Pancreas (tissue), 10 donors: ENCODE results near the gene ECHDC3. TPM values are rescaled to one million over a fixed set of nuclear protein-coding genes. Genes with fewer than 3 reads are reported as not detected.
"Not testable (repeated sequence)": the region's sequence is repeated elsewhere in the genome, so short reads cannot be mapped to it uniquely, and the experiment has no call there.

Experiments used
- ATAC-seq, 4 donors: fragments of 200-7000 bp; cut with Tn5 transposase; one replicate each; pipeline versions ENCODE4 v1.8.0 to v1.9.1; 2020; ENCODE audit warnings: mild to moderate bottlenecking in 4 of 4, moderate library complexity in 4 of 4
- DNase-seq, 6 donors: peaks; one replicate each; pipeline ENCODE4 v3.0.0-alpha.2; 2020
- FAIRE-seq: peaks from 2 replicates; lab custom pipeline; 2012; peaks lifted over from hg19 to GRCh38; lab: Jason Lieb, UNC
- H3K27ac ChIP-seq, 4 donors: fragments of 200-600 bp; sonication (generic); 1 replicate in 3 of 4; 2 replicates in 1 of 4; pipeline versions ENCODE4 v1.5.0 to v1.8.0; 2020
- H3K27me3 ChIP-seq, 4 donors: fragments of 200-600 bp; one replicate each; pipeline ENCODE4 v1.8.0; 2021
- H3K36me3 ChIP-seq, 3 donors: fragments of 200-600 bp; sonication (generic) in 1 of 3; one replicate each; pipeline versions ENCODE4 v1.5.0 to v1.8.0; 2020 to 2021
- H3K4me1 ChIP-seq, 3 donors: fragments of 200-600 bp; one replicate each; pipeline ENCODE4 v1.8.0; 2021
- H3K4me3 ChIP-seq, 4 donors: fragments of 200-600 bp; sonication (generic) in 2 of 4; one replicate each; pipeline versions ENCODE4 v1.5.0 to v1.8.0; 2020 to 2021
- H3K9me3 ChIP-seq, 4 donors: fragments of 200-600 bp; one replicate each; pipeline ENCODE4 v1.8.0; 2021
- CTCF ChIP-seq, 4 donors: fragments of 200-600 bp; sonication (generic) in 3 of 4; IDR thresholded peaks; one replicate each; pipeline versions ENCODE4 v1.5.0 to v1.8.0; 2021; ENCODE audit warnings: antibody characterized with exemption in 4 of 4
- WGBS, 2 donors: extraction: QIAGEN DNeasy Blood & Tissue Kit; methylation state at CpG; one replicate each; pipeline ENCODE4 v1.1.7; 2013; 5-methylcytosine and 5-hydroxymethylcytosine counted together
- intact Hi-C, 3 donors: fragments of 100-400 bp; cut with DNase I; formaldehyde crosslinking; loops; one replicate each; pipeline versions ENCODE4 v1.11.1 to v1.14.2; 2022
- polyA plus RNA-seq, 2 donors: library from polyadenylated mRNA; stranded (reverse); fragments of 200-250 nt; gene quantifications; one replicate each; pipeline ENCODE4 v1.2.3, GENCODE V29; 2013
- total RNA-seq, 6 donors: library from RNA; stranded (reverse); fragmentation: NEBNext Ultra II Directional in 4 of 6; extraction: Animal tissue kit (Norgen Biotek cat#: 25700) in 4 of 6; gene quantifications; one replicate each; pipeline versions ENCODE4 v1.2.1 to v1.2.4, GENCODE V29; 2021 to 2023
- donor health status: healthy with polysubstance abuse.
- donor health status: DM: no; HTN: no; CAD: no; lungs with moderate emphysema.
- donor health status: DM: no; HTN: no; CAD: no.
- donor health status: control.
- donor health status: control.
- donor health status: Bipolar disorder and iron deficiency.
- donor health status: DM: yes; HTN: yes; CAD: no.
- donor health status: DM: no; HTN: no; CAD: no.
- donor health status: DM: no; HTN: no; CAD: no.
- donor health status: DM: yes; HTN: yes; CAD: no.

ECHDC3 gene
- total and polyA plus RNA-seq, 8 donors, result 9.7 to 19.6 (median 16.6) TPM

GRCh38 chr10:11707624-11708350, 34.4 kb upstream of the ECHDC3 start:
- no peak for DNase-seq
- no peaks in the 10 kb centered on the region for H3K36me3 ChIP-seq
- 57 to 62% methylated on average over 16 of the region's 16 CpGs for WGBS, 2 donors
- intact Hi-C loops, result no loop called here
- no peaks in the 10 kb centered on the region for H3K27me3 ChIP-seq
- H3K4me3 ChIP-seq, result no peak overlapping the region
- TF ChIP-seq CTCF (IDR thresholded peaks at IDR 0.05), result no peak
- FAIRE-seq, result no peak
- H3K9me3 ChIP-seq, result no peaks in the 10 kb centered on the region
- no peak overlapping the region for H3K27ac ChIP-seq
- no peaks in the 10 kb centered on the region for H3K4me1 ChIP-seq
- ATAC-seq, result no peak

GRCh38 chr10:11708801-11709200, 33.4 kb upstream of the ECHDC3 start:
- ATAC-seq, intact Hi-C loops, H3K4me3 ChIP-seq, H3K36me3 ChIP-seq, DNase-seq, FAIRE-seq, H3K9me3 ChIP-seq, H3K27me3 ChIP-seq, H3K4me1 ChIP-seq, H3K27ac ChIP-seq: not testable (repeated sequence)
- 91% methylated on average over 6 of the region's 6 CpGs for WGBS, 2 donors

GRCh38 chr10:11712744-11713143, 29.4 kb upstream of the ECHDC3 start:
- FAIRE-seq (no peak), DNase-seq (no peak), ATAC-seq (no peak)
- no peaks in the 10 kb centered on the region for H3K9me3 ChIP-seq
- 71 to 79% methylated on average over 7 of the region's 7 CpGs for WGBS, 2 donors
- H3K36me3 ChIP-seq, result no peaks in the 10 kb centered on the region
- H3K4me3 ChIP-seq, result no peak overlapping the region
- intact Hi-C loops, result no loop called here
- H3K27me3 ChIP-seq, result no peaks in the 10 kb centered on the region
- TF ChIP-seq CTCF (IDR thresholded peaks at IDR 0.05), result no peak
- H3K27ac ChIP-seq, result peak overlapping the region in 1 of 4 donors; percentile 4
- H3K4me1 ChIP-seq, result peaks cover 0 to 9% (median 7%) of the 10 kb centered on the region in 3 donors

GRCh38 chr10:11713186-11713743, 28.9 kb upstream of the ECHDC3 start:
- Histone ChIP-seq H3K27ac (peak overlapping the region in 2 of 4 donors; percentile 4 to 22), H3K36me3 (no peaks in the 10 kb centered on the region), H3K9me3 (no peaks in the 10 kb centered on the region), H3K27me3 (no peaks in the 10 kb centered on the region), H3K4me1 (peaks cover 0 to 9% (median 7%) of the 10 kb centered on the region in 3 donors), H3K4me3 (no peak overlapping the region)
- FAIRE-seq, result no peak
- TF ChIP-seq CTCF (IDR thresholded peaks at IDR 0.05), result no peak
- ATAC-seq, result peak in 3 of 4 donors; percentile 15 to 28 (median 15)
- WGBS, 2 donors, result 57 to 63% methylated on average over 15 of the region's 15 CpGs
- intact Hi-C loops, result no loop called here
- peak in 3 of 6 donors; percentile 16 to 29 (median 27) for DNase-seq

GRCh38 chr10:11713963-11714362, 28.2 kb upstream of the ECHDC3 start:
- Histone ChIP-seq H3K4me1 (peaks cover 0 to 9% (median 7%) of the 10 kb centered on the region in 3 donors), H3K27me3 (no peaks in the 10 kb centered on the region), H3K4me3 (no peak overlapping the region), H3K27ac (no peak overlapping the region), H3K36me3 (no peaks in the 10 kb centered on the region), H3K9me3 (no peaks in the 10 kb centered on the region)
- intact Hi-C loops, result no loop called here
- 86 to 87% methylated on average over 10 of the region's 10 CpGs for WGBS, 2 donors
- FAIRE-seq (no peak), ATAC-seq (no peak), DNase-seq (no peak)
- no peak for TF ChIP-seq CTCF (IDR thresholded peaks at IDR 0.05)
